HepG2 (cell line): ENCODE data around the gene SLC17A9. TPM values are rescaled to one million over a fixed set of nuclear protein-coding genes. Genes with fewer than 3 reads are reported as not detected.

ENCODE experiments used
- CAMTA2 ChIP-seq: sonication (generic); formaldehyde crosslinking; IDR thresholded peaks from 2 replicates; pipeline ENCODE4 v1.4.0; 2020; ENCODE audit warnings: mild to moderate bottlenecking, missing genetic modification reagents, borderline replicate concordance
- ETS1 ChIP-seq: sonication (generic); formaldehyde crosslinking; IDR thresholded peaks from 2 replicates; pipeline ENCODE4 v1.4.0; 2020; ENCODE audit warnings: missing genetic modification reagents
- GTF3A ChIP-seq: sonication (generic); formaldehyde crosslinking; conservative IDR thresholded peaks from 2 replicates; pipeline ENCODE4 v1.4.0; 2020; ENCODE audit warnings: mild to moderate bottlenecking, missing genetic modification reagents
- MTERF4 ChIP-seq: sonication (generic); formaldehyde crosslinking; IDR thresholded peaks from 2 replicates; pipeline ENCODE4 v1.8.0; 2023; ENCODE audit warnings: mild to moderate bottlenecking, missing genetic modification reagents
- NKX3-1 ChIP-seq: sonication (generic); formaldehyde crosslinking; IDR thresholded peaks from 2 replicates; pipeline ENCODE4 v1.5.0; 2020; ENCODE audit warnings: missing genetic modification reagents
- NR2F1 ChIP-seq, 2 experiments: fragments of 450-650 bp in 1 of 2; formaldehyde crosslinking in 1 of 2; IDR thresholded peaks; 2 replicates each; pipeline versions ENCODE4 v1.5.0 to v1.6.1; 2016 to 2020; ENCODE audit warnings: mild to moderate bottlenecking in 1 of 2, missing compliant biosample characterization in 1 of 2, missing genetic modification reagents in 1 of 2, moderate library complexity in 1 of 2
- PBX3 ChIP-seq: sonication (generic); formaldehyde crosslinking; IDR thresholded peaks from 2 replicates; pipeline ENCODE4 v1.8.1; 2023; ENCODE audit warnings: missing genetic modification reagents, inconsistent platforms, borderline replicate concordance
- TEAD2 ChIP-seq: sonication (generic); formaldehyde crosslinking; IDR thresholded peaks from 2 replicates; pipeline ENCODE4 v1.9.0; 2021; ENCODE audit warnings: missing genetic modification reagents
- ZBTB1 ChIP-seq: sonication (generic); formaldehyde crosslinking; IDR thresholded peaks from 2 replicates; pipeline ENCODE4 v1.4.0; 2020; ENCODE audit warnings: missing genetic modification reagents, borderline replicate concordance
- ZSCAN12 ChIP-seq: sonication (generic); formaldehyde crosslinking; IDR thresholded peaks from 2 replicates; pipeline ENCODE4 v1.9.0; 2021; ENCODE audit warnings: mild to moderate bottlenecking, missing genetic modification reagents
- polyA plus RNA-seq, 8 experiments: library from polyadenylated mRNA; depleted of rRNA in 3 of 8; stranded (reverse) in 7 of 8; unstranded in 1 of 8; fragments of >200 nt; fragmentation: Illumina TruSeq in 4 of 8; extraction: Trizol in 4 of 8; gene quantifications; 2 replicates each; pipeline versions ENCODE4 v1.2.1 to v1.2.3, GENCODE V29; 2011 to 2016; ENCODE audit warnings: low read depth in 4 of 8, missing spikeins in 1 of 8, mixed read lengths in 1 of 8; ENCODE audit not compliant: insufficient read depth in 1 of 8
- total RNA-seq, 5 experiments: library from RNA; depleted of rRNA; stranded (reverse); fragments of >200 nt; fragmentation: Illumina TruSeq; extraction: Trizol; gene quantifications; 2 replicates each; pipeline ENCODE4 v1.2.3, GENCODE V29; 2016; ENCODE audit warnings: low read depth in 1 of 5
- TF ChIP-seq, protein P1 (sequence below): sonication (generic); formaldehyde crosslinking; IDR thresholded peaks from 2 replicates; pipeline ENCODE4 v1.8.0; 2022; ENCODE audit warnings: missing genetic modification reagents, mild to moderate bottlenecking, inconsistent platforms, borderline replicate concordance
- TF ChIP-seq, protein P2 (sequence below): sonication (generic); formaldehyde crosslinking; IDR thresholded peaks from 2 replicates; pipeline ENCODE4 v1.4.0; 2020; ENCODE audit warnings: missing genetic modification reagents
- TF ChIP-seq, protein P3 (sequence below): sonication (generic); formaldehyde crosslinking; IDR thresholded peaks from 2 replicates; pipeline ENCODE4 v1.4.0; 2020; ENCODE audit warnings: mild to moderate bottlenecking, missing genetic modification reagents
- TF ChIP-seq, protein P4 (sequence below), 2 experiments: sonication (generic) in 1 of 2; formaldehyde crosslinking in 1 of 2; IDR thresholded peaks; 2 replicates each; pipeline versions ENCODE4 v1.4.0 to v1.6.1; 2018 to 2020; ENCODE audit warnings: missing genetic modification reagents in 2 of 2, borderline replicate concordance in 1 of 2, low read depth in 1 of 2, mild to moderate bottlenecking in 1 of 2, missing biosample characterization in 1 of 2

SLC17A9 gene
- total and polyA plus RNA-seq, 2 of the 13 experiments (the other 11 are each of a cell fraction or from before 2014, with no cell fraction given): 110 to 191 TPM

GRCh38 chr20:62952373-62952967 lies at the start of gene SLC17A9 (continued):
- TF ChIP-seq, protein P1, sequence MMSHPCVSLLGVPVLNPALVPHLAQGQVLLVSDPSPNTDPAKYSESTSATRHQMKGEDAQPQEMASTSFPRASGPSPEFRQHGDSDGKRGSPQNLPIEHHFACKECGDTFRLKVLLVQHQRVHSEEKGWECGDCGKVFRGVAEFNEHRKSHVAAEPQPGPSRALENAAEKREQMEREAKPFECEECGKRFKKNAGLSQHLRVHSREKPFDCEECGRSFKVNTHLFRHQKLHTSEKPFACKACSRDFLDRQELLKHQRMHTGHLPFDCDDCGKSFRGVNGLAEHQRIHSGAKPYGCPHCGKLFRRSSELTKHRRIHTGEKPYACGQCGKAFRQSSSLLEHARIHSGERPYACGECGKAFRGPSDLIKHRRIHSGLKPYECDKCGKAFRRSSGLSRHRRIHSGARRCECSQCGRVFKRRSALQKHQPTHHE: 0 out of 2 replicates have a peak, but pooled peaks have one; percentile 30
- TF ChIP-seq GTF3A (CRISPR knock-in tag): no peak
- TF ChIP-seq, protein P2, sequence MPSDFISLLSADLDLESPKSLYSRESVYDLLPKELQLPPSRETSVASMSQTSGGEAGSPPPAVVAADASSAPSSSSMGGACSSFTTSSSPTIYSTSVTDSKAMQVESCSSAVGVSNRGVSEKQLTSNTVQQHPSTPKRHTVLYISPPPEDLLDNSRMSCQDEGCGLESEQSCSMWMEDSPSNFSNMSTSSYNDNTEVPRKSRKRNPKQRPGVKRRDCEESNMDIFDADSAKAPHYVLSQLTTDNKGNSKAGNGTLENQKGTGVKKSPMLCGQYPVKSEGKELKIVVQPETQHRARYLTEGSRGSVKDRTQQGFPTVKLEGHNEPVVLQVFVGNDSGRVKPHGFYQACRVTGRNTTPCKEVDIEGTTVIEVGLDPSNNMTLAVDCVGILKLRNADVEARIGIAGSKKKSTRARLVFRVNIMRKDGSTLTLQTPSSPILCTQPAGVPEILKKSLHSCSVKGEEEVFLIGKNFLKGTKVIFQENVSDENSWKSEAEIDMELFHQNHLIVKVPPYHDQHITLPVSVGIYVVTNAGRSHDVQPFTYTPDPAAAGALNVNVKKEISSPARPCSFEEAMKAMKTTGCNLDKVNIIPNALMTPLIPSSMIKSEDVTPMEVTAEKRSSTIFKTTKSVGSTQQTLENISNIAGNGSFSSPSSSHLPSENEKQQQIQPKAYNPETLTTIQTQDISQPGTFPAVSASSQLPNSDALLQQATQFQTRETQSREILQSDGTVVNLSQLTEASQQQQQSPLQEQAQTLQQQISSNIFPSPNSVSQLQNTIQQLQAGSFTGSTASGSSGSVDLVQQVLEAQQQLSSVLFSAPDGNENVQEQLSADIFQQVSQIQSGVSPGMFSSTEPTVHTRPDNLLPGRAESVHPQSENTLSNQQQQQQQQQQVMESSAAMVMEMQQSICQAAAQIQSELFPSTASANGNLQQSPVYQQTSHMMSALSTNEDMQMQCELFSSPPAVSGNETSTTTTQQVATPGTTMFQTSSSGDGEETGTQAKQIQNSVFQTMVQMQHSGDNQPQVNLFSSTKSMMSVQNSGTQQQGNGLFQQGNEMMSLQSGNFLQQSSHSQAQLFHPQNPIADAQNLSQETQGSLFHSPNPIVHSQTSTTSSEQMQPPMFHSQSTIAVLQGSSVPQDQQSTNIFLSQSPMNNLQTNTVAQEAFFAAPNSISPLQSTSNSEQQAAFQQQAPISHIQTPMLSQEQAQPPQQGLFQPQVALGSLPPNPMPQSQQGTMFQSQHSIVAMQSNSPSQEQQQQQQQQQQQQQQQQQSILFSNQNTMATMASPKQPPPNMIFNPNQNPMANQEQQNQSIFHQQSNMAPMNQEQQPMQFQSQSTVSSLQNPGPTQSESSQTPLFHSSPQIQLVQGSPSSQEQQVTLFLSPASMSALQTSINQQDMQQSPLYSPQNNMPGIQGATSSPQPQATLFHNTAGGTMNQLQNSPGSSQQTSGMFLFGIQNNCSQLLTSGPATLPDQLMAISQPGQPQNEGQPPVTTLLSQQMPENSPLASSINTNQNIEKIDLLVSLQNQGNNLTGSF: no peak
- TF ChIP-seq, protein P3, sequence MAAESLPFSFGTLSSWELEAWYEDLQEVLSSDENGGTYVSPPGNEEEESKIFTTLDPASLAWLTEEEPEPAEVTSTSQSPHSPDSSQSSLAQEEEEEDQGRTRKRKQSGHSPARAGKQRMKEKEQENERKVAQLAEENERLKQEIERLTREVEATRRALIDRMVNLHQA (CRISPR knock-in tag): no peak
- peak; percentile 98 for TF ChIP-seq MTERF4 (CRISPR knock-in tag)
- no peak; the same call in 1 of the 2 replicates for TF ChIP-seq NKX3-1 (CRISPR knock-in tag)
- TF ChIP-seq CAMTA2 (CRISPR knock-in tag): peak; percentile 53; the same call in 1 of the 2 replicates
- TF ChIP-seq ZBTB1 (CRISPR knock-in tag): no peak
- TF ChIP-seq ZSCAN12 (CRISPR knock-in tag): no peak
- TF ChIP-seq PBX3 (CRISPR knock-in tag): peak; percentile 69; the same call in 1 of the 2 replicates
- no peak for TF ChIP-seq ETS1 (CRISPR knock-in tag)
- TF ChIP-seq TEAD2 (CRISPR knock-in tag): no peak
- TF ChIP-seq, protein P4, sequence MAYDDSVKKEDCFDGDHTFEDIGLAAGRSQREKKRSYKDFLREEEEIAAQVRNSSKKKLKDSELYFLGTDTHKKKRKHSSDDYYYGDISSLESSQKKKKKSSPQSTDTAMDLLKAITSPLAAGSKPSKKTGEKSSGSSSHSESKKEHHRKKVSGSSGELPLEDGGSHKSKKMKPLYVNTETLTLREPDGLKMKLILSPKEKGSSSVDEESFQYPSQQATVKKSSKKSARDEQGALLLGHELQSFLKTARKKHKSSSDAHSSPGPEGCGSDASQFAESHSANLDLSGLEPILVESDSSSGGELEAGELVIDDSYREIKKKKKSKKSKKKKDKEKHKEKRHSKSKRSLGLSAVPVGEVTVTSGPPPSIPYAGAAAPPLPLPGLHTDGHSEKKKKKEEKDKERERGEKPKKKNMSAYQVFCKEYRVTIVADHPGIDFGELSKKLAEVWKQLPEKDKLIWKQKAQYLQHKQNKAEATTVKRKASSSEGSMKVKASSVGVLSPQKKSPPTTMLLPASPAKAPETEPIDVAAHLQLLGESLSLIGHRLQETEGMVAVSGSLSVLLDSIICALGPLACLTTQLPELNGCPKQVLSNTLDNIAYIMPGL (CRISPR knock-in tag; IDR thresholded peaks at IDR 0.05; ENCODE audit: borderline replicate concordance in 1 of 2, low read depth in 1 of 2): peak; percentile 80 to 95
- TF ChIP-seq NR2F1 (CRISPR knock-in tag; IDR thresholded peaks at IDR 0.05): peak; percentile 22 to 44; a peak in 3 of 4 replicates
